ENCODE results near the gene SPAG8.

- TF ChIP-seq CTCF (IDR thresholded peaks at IDR 0.05) (no peak), POLR2A (IDR thresholded peaks at IDR 0.05) (no peak)
These were observed 42.3 kb downstream of the SPAG8 start for GRCh38 chr9:35769763-35770162.

Measured in right lobe of liver (tissue), 4 donors.